K562 (cell line): Measurements from ENCODE around the gene PITX1. TPM values are rescaled to one million over a fixed set of nuclear protein-coding genes. Genes with fewer than 3 reads are reported as not detected.

Source experiments
- CBX8 ChIP-seq: fragments of 200-600 bp; sonication (generic); IDR thresholded peaks from 2 replicates; pipeline ENCODE4 v1.6.1; 2012; ENCODE audit warnings: borderline replicate concordance, mixed run types, low read depth, mild to moderate bottlenecking, moderate library complexity, mixed read lengths, low read length, control low read depth, inconsistent platforms; ENCODE audit not compliant: poor library complexity, severe bottlenecking; ENCODE audit errors: extremely low read depth
- CSDE1 ChIP-seq, 2 experiments: fragments of 450-650 bp; IDR thresholded peaks; 2 replicates each; pipeline ENCODE4 v1.6.1; 2016; ENCODE audit warnings: mild to moderate bottlenecking in 1 of 2
- HNRNPLL ChIP-seq: fragments of 200-400 bp; formaldehyde crosslinking; IDR thresholded peaks from 2 replicates; pipeline ENCODE4 v1.6.1; 2017; ENCODE audit warnings: low read length, low read depth, mild to moderate bottlenecking; ENCODE audit not compliant: poor library complexity, severe bottlenecking
- KDM1A ChIP-seq, 2 experiments: fragments of 450-650 bp; IDR thresholded peaks; 2 replicates each; pipeline ENCODE4 v1.6.1; 2016; ENCODE audit warnings: mild to moderate bottlenecking in 2 of 2
- SRF ChIP-seq, 2 experiments: fragments of 250-450, 450-650 bp in 1 of 2; sonication (Bioruptor Pico) in 1 of 2; sonication (generic) in 1 of 2; formaldehyde crosslinking; IDR thresholded peaks; 2 replicates each; pipeline versions ENCODE4 v1.5.0 to v1.5.1; 2020 to 2022; ENCODE audit warnings: mild to moderate bottlenecking in 1 of 2, missing genetic modification reagents in 1 of 2
- TRIM28 ChIP-seq: fragments of 450-650 bp; IDR thresholded peaks from 2 replicates; pipeline ENCODE4 v1.6.1; 2017
- ZNF76 ChIP-seq: fragments of 250-450 bp; sonication (Bioruptor Pico); IDR thresholded peaks from 2 replicates; pipeline ENCODE4 v1.4.0; 2020; ENCODE audit warnings: mild to moderate bottlenecking, moderate library complexity, borderline replicate concordance
- polyA plus RNA-seq, 8 experiments: library from polyadenylated mRNA; depleted of rRNA in 4 of 8; stranded (reverse) in 5 of 8; unstranded in 3 of 8; fragments of >200 nt; fragmentation: Nextera tagmentation in 2 of 8; fragmentation: Illumina TruSeq in 1 of 8; extraction: Ambion mirVana in 2 of 8; extraction: Trizol in 1 of 8; gene quantifications; 2 replicates each; pipeline versions ENCODE4 v1.2.1 to v1.2.3, GENCODE V29; 2011 to 2014; ENCODE audit warnings: inconsistent platforms in 1 of 8, missing spikeins in 1 of 8
- total RNA-seq, 7 experiments: library from RNA; depleted of rRNA in 6 of 7; stranded (reverse); fragments of >200 nt in 6 of 7; fragmentation: Illumina TruSeq in 2 of 7; extraction: Trizol in 2 of 7; gene quantifications; 2 replicates each; pipeline versions ENCODE4 v1.2.1 to v1.2.3, GENCODE V29; 2011 to 2021; ENCODE audit warnings: low replicate concordance in 1 of 7
- TF ChIP-seq, protein P1 (sequence below): fragments of 250-450 bp; sonication (Bioruptor Pico); IDR thresholded peaks from 2 replicates; pipeline ENCODE4 v1.5.0; 2021

The PITX1 gene
- total and polyA plus RNA-seq, 9 of the 15 experiments (the other 6 are each of a cell fraction or from before 2014, with no cell fraction given), result 0.13 to 88.2 (median 24.9) TPM

DNA sequence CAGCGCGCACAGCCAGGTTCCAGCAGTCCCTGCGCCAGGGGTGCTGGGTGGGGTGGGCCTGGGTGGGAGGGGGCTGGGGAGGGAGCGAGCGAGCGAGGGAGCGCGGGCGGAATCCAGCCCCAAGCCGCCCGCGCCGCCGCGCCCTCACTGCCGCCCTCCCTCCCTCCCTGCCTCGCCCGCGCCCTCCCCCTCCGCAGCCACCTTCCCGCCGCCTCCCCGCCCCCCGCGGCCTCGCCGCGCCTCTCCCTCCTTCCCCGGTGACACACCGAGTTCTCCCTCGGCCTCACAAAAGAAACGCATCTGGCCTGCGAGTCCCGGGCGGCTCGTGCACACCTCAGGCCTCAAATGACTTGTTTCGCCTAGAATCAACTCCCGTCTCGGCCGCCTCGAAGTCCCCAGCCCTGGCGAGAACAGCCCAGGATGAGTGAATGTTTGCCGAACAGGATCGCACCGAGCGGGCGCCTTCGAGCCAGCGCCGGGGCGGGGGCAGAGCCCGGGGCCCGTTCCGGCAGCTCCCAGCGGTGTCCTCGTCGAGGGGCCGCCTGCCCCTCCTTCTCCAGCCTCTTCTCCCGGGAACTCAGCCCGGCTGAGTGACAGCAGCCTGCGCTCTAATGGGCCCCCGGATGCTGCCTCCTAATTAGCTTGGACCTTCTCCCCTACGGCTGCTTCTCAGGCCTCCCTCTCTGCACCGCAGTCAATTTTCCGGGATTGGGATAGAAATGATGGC lies 371 bp upstream of the PITX1 start (continued):
- TF ChIP-seq SRF (CRISPR knock-in tag; IDR thresholded peaks at IDR 0.05) (0 out of 4 replicates have a peak, but pooled peaks of 1 of the 2 experiments have one; percentile 12), ZNF76 (CRISPR knock-in tag) (0 out of 2 replicates have a peak, but pooled peaks have one; percentile 23), TRIM28 (0 out of 2 replicates have a peak, but pooled peaks have one; percentile 40), HNRNPLL (peak; percentile 37), CBX8 (no peak), CSDE1 (IDR thresholded peaks at IDR 0.05) (no peak), KDM1A (IDR thresholded peaks at IDR 0.05) (peak in 1 of 2 experiments; percentile 80; a peak in 2 of 4 replicates)
- TF ChIP-seq, protein P1, sequence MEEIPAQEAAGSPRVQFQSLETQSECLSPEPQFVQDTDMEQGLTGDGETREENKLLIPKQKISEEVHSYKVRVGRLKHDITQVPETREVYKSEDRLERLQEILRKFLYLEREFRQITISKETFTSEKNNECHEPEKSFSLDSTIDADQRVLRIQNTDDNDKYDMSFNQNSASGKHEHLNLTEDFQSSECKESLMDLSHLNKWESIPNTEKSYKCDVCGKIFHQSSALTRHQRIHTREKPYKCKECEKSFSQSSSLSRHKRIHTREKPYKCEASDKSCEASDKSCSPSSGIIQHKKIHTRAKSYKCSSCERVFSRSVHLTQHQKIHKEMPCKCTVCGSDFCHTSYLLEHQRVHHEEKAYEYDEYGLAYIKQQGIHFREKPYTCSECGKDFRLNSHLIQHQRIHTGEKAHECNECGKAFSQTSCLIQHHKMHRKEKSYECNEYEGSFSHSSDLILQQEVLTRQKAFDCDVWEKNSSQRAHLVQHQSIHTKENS (CRISPR knock-in tag), result no peak
